Heart right ventricle (tissue), 16 donors: ENCODE data around the gene MYO9A. TPM values are rescaled to one million over a fixed set of nuclear protein-coding genes. Genes with fewer than 3 reads are reported as not detected.
A peak's percentile ranks its signal among the peaks of the same experiment; 100 is the strongest.
"Not testable (repeated sequence)": the region's sequence is repeated elsewhere in the genome, so short reads cannot be mapped to it uniquely, and the experiment has no call there.

Experiments used
- ATAC-seq, 8 donors: fragments of 200-7000 bp; cut with Tn5 transposase; one replicate each; pipeline ENCODE4 v1.9.1; 2020; ENCODE audit warnings: mild to moderate bottlenecking in 8 of 8, moderate library complexity in 8 of 8, moderate number of reproducible peaks in 1 of 8
- DNase-seq, 2 donors: peaks; one replicate each; pipeline ENCODE4 v3.0.0-alpha.2; 2020
- H3K27ac ChIP-seq, 10 donors: fragments of 200-600 bp; sonication (generic) in 2 of 10; one replicate each; pipeline versions ENCODE4 v1.5.0 to v1.8.0; 2020 to 2022; ENCODE audit warnings: mild to moderate bottlenecking in 3 of 10
- H3K27me3 ChIP-seq, 7 donors: fragments of 200-600 bp; one replicate each; pipeline ENCODE4 v1.8.0; 2021 to 2022; ENCODE audit warnings: mild to moderate bottlenecking in 2 of 7
- H3K36me3 ChIP-seq, 9 donors: fragments of 200-600 bp; sonication (generic) in 1 of 9; one replicate each; pipeline versions ENCODE4 v1.5.0 to v1.8.0; 2020 to 2022; ENCODE audit warnings: mild to moderate bottlenecking in 2 of 9
- H3K4me1 ChIP-seq, 9 donors: fragments of 200-600 bp; sonication (generic) in 1 of 9; one replicate each; pipeline versions ENCODE4 v1.5.0 to v1.8.0; 2020 to 2022; ENCODE audit warnings: mild to moderate bottlenecking in 4 of 9
- H3K4me3 ChIP-seq, 10 donors: fragments of 200-600 bp; sonication (generic) in 2 of 10; one replicate each; pipeline versions ENCODE4 v1.5.0 to v1.8.0; 2020 to 2022; ENCODE audit warnings: mild to moderate bottlenecking in 7 of 10, moderate library complexity in 2 of 10
- H3K9me3 ChIP-seq, 11 donors: fragments of 200-600 bp in 10 of 11; sonication (generic) in 2 of 11; one replicate each; pipeline versions ENCODE4 v1.5.0 to v1.8.0; 2013 to 2022; ENCODE audit warnings: mild to moderate bottlenecking in 2 of 11, control low read depth in 1 of 11, moderate library complexity in 1 of 11
- WGBS, 2 donors: extraction: QIAGEN DNeasy Blood & Tissue Kit; methylation state at CpG; one replicate each; pipeline ENCODE4 v1.1.7; 2013; ENCODE audit warnings: inconsistent platforms in 1 of 2; 5-methylcytosine and 5-hydroxymethylcytosine counted together
- intact Hi-C, 10 donors: fragments of 100-400 bp; cut with DNase I; formaldehyde crosslinking; loops; one replicate each; pipeline versions ENCODE4 v1.11.1 to v1.14.2; 2022
- polyA plus RNA-seq, 2 donors: library from polyadenylated mRNA; stranded (reverse); fragments of 200-250 nt; gene quantifications; one replicate each; pipeline ENCODE4 v1.2.3, GENCODE V29; 2013
- total RNA-seq, 10 donors: library from RNA; stranded (reverse); fragmentation: NEBNext Ultra II Directional in 3 of 10; extraction: Animal tissue kit (Norgen Biotek cat#: 25700) in 3 of 10; gene quantifications; one replicate each; pipeline versions ENCODE4 v1.2.1 to v1.2.4, GENCODE V29; 2021 to 2023
- TF ChIP-seq, protein P1 (sequence below), 9 donors: fragments of 200-600 bp; sonication (generic) in 2 of 9; IDR thresholded peaks; one replicate each; pipeline versions ENCODE4 v1.5.0 to v1.8.0; 2021 to 2022; ENCODE audit warnings: antibody characterized with exemption in 9 of 9, mild to moderate bottlenecking in 5 of 9, moderate library complexity in 1 of 9
- donor health status: Arrhythmogenic right ventricular cardiomyopathy.
- donor health status: ischemic (EF 13 %, LVEDD 7.1; RV severe dilation, severe dysfunction).
- donor health status: healthy with polysubstance abuse.
- donor health status: DM: no; HTN: yes; CAD: no.
- donor health status: DM: no; HTN: no; CAD: no.
- donor health status: ischemic (EF 25% LVEDD 6.9; RV normal size, moderate dysfunction).
- donor health status: ischemic (EF 25% LVEDD 5.7; RV mildly dilated, moderate dysfunction).
- donor health status: healthy.
- donor health status: DM: yes; HTN: yes; CAD: no.
- donor health status: Ischemic cardiomyopathy.
- donor health status: ischemic (EF 35%, LVEDD 5.7; RV mildly dilated, moderate dysfunction).
- donor health status: nonischemic (EF 11% LVEDD 7.7; RV severe dilation, severe dysfunction).
- donor health status: DM: yes; HTN: yes; CAD: no.
- donor health status: PGD.
- donor health status: ischemic (EF 29% LVEDD 5.4; RV normal size, mild dysfunction).
- donor health status: nonischemic (EF 23%, LVEDD 6.1; RV moderate dilation, normal function).

The MYO9A gene
- total and polyA plus RNA-seq, 12 donors: 3.7 to 36.9 (median 28.7) TPM

DNA sequence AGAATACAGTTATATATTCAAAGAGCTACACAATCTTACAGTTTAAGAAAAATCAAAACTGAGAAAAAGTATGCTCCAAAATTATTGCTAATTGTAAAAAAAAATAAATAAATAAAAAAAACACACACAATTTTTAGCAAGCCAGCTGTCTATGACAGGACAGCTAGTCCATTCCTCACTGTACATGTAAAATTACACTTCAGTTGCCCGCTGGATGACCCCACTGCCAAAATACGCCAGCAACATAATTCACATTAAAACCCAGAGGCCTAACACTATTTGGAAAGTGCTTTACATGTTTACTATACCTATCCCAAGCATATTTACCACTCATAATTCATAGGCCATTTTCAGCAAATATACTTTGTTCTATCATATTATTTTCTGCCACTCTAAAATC is 5.8 kb downstream of the MYO9A start:
- peak in 1 of 8 donors; percentile 53 for ATAC-seq
- Histone ChIP-seq H3K27me3 (no peaks in the 10 kb centered on the region), H3K4me1 (peaks cover 4 to 59% (median 26%) of the 10 kb centered on the region in 9 donors), H3K4me3 (no peak overlapping the region), H3K27ac (peak overlapping the region in 1 of 10 donors; percentile 23), H3K9me3 (no peaks in the 10 kb centered on the region), H3K36me3 (no peaks in the 10 kb centered on the region)
- DNase-seq: no peak
- intact Hi-C loops: loop anchor here in 1 of 10 donors (10.0 kb wide), 1 partner anchor 67 kb away; no protein-coding TSS in a partner anchor
- 49 to 60% methylated on average over 2 of the region's 2 CpGs for WGBS, 2 donors
- TF ChIP-seq, protein P1, sequence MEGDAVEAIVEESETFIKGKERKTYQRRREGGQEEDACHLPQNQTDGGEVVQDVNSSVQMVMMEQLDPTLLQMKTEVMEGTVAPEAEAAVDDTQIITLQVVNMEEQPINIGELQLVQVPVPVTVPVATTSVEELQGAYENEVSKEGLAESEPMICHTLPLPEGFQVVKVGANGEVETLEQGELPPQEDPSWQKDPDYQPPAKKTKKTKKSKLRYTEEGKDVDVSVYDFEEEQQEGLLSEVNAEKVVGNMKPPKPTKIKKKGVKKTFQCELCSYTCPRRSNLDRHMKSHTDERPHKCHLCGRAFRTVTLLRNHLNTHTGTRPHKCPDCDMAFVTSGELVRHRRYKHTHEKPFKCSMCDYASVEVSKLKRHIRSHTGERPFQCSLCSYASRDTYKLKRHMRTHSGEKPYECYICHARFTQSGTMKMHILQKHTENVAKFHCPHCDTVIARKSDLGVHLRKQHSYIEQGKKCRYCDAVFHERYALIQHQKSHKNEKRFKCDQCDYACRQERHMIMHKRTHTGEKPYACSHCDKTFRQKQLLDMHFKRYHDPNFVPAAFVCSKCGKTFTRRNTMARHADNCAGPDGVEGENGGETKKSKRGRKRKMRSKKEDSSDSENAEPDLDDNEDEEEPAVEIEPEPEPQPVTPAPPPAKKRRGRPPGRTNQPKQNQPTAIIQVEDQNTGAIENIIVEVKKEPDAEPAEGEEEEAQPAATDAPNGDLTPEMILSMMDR (IDR thresholded peaks at IDR 0.05): no peak

DNA sequence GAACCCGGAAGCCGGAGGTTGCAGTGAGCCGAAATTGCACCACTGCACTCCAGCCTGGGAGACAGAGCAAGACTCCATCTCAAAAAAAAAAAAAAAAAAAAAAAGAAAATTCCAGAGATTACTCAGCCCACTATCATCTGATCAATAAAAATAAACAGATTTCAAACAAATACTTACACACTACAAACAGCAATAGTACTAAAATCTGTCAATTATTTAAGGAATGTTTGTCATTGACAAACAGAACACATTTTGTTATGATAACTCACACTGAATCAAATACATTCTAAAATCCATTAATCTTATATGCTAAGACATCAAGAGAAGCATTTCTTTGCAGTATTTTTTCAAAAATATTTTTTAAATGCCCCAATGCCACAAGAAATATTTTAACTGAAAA is 7.6 kb downstream of the MYO9A start:
- Histone ChIP-seq H3K4me3 (no peak overlapping the region), H3K27me3 (no peaks in the 10 kb centered on the region), H3K9me3 (no peaks in the 10 kb centered on the region), H3K36me3 (no peaks in the 10 kb centered on the region), H3K4me1 (peaks cover 4 to 58% (median 18%) of the 10 kb centered on the region in 9 donors), H3K27ac (no peak overlapping the region)
- intact Hi-C loops: loop anchor here in 1 of 10 donors (10.0 kb wide), 1 partner anchor 66 kb away; no protein-coding TSS in a partner anchor
- DNase-seq (no peak), ATAC-seq (no peak)
- TF ChIP-seq, protein P1 (IDR thresholded peaks at IDR 0.05): no peak
- 98% methylated on average over 3 of the region's 3 CpGs for whole genome bisulfite sequencing, 2 donors

DNA sequence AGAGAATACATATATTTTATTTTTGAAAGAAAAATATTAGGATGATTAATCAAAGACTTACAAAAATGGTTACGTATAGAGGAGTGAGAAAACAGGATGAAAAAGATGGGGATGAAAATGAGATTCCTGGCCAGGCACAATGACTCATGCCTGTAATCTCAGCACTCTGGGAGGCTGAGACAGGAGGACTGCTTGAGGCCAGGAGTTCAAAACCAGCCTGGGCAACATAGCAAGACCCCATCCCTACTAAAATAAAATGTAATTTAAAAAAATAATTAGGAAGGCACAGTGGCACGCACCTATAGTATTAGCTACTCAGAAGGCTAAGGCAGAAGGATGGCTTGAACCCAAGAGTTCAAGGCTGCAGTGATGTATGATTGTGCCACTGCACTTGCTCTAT is 11.9 kb downstream of the MYO9A start:
- intact Hi-C loops: no loop called here
- H3K4me1 ChIP-seq: peaks cover 0 to 46% (median 9%) of the 10 kb centered on the region in 9 donors
- ATAC-seq: no peak

DNA sequence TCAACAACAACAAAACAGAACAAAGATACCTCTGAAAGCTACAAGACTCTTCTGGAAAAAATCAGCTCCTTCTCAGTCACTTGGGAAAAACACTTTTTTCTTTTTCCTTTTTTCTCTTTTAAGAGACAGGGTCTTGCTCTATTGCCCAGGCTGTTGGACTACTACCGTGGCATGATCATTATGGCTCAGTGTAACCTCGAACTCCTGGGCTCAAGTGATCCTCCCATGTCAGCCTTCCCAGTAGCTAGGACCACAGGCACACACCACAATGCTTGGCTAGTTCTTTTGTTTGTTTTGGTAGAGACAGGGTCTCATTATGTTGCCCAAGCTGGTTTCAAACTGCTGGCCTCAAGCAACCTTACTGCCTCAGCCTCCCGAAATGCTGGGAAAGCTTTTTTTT is 12.8 kb downstream of the MYO9A start:
- Histone ChIP-seq H3K4me3 (no peak overlapping the region), H3K36me3 (no peaks in the 10 kb centered on the region), H3K9me3 (no peaks in the 10 kb centered on the region), H3K27me3 (no peaks in the 10 kb centered on the region), H3K4me1 (peaks cover 0 to 46% (median 9%) of the 10 kb centered on the region in 9 donors), H3K27ac (no peak overlapping the region)
- DNase-seq: no peak
- WGBS, 2 donors: 91 to 97% methylated on average over 3 of the region's 3 CpGs
- intact Hi-C loops: no loop called here
- TF ChIP-seq, protein P1 (IDR thresholded peaks at IDR 0.05): no peak
- no peak for ATAC-seq

More for the DNA sequence above, 11.9 kb downstream of the MYO9A start:
- no peak overlapping the region for H3K27ac ChIP-seq
- H3K4me3 ChIP-seq: no peak overlapping the region
- no peaks in the 10 kb centered on the region for H3K9me3 ChIP-seq
- DNase-seq: no peak
- TF ChIP-seq, protein P1 (IDR thresholded peaks at IDR 0.05): no peak
- 97 to 99% methylated on average over 2 of the region's 2 CpGs for WGBS, 2 donors
- no peaks in the 10 kb centered on the region for H3K27me3 ChIP-seq
- H3K36me3 ChIP-seq: no peaks in the 10 kb centered on the region

DNA sequence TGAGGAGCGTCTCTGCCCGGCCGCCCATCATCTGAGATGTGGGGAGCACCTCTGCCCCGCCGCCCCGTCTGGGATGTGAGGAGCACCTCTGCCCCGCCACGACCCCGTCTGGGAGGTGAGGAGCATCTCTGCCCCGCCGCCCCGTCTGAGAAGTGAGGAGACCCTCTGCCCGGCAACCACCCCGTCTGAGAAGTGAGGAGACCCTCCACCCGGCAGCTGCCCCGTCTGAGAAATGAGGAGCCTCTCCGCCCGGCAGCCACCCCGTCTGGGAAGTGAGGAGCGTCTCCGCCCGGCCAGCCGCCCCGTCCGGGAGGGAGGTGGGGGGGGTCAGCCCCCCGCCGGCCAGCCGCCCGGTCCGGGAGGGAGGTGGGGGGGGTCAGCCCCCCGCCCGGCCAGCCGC is 17.4 kb downstream of the MYO9A start:
- ATAC-seq, DNase-seq, H3K27ac ChIP-seq, H3K4me3 ChIP-seq, intact Hi-C loops, H3K27me3 ChIP-seq, H3K9me3 ChIP-seq, H3K36me3 ChIP-seq: not testable (repeated sequence)
- peaks cover 0 to 21% (median 4%) of the 10 kb centered on the region in 9 donors for H3K4me1 ChIP-seq
- WGBS, 2 donors: 96 to 97% methylated on average over 15 to 23 of the region's 33 CpGs
